HG02642 (cell line): ENCODE measurements around the gene LBR.

Experiments
- ATAC-seq: cut with Tn5 transposase; IDR thresholded peaks from one replicate; pipeline ENCODE4 v1.9.1; 2021; ENCODE audit warnings: mild to moderate bottlenecking; ENCODE audit not compliant: unreplicated experiment, poor library complexity

LBR gene

GRCh38 chr1:225425201-225425786 is 2.5 kb downstream of the LBR start:
- ATAC-seq: no peak

DNA sequence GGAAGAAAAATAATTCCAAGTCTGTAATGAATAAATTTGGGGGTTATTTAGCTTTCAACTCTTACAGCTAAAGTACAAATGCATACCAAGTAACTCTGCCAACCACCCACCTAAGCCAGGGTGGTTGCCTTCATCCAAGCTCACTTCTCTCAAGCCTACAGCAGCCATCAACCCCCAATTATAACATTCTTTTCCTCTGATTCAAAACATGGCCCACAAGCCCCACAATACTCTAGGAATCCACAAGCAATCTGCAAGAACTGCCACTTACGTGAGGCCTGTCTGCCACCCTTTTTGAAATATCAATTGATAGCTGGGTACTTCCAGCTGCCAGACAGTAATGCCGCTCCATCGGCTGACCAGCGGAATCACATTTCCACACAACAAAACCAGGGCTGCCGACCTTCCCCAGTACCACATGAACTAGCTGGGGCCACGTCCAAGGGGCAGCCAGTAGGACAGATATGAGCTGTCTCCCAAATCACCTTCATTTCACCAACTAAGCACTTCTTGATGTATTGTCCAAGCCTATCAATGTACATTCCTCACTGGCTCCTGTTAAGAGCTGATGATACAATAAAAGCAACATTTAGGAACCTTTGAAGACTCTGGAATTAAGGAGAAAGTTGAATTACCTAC is 3.2 kb downstream of the LBR start:
- no peak for ATAC-seq

DNA sequence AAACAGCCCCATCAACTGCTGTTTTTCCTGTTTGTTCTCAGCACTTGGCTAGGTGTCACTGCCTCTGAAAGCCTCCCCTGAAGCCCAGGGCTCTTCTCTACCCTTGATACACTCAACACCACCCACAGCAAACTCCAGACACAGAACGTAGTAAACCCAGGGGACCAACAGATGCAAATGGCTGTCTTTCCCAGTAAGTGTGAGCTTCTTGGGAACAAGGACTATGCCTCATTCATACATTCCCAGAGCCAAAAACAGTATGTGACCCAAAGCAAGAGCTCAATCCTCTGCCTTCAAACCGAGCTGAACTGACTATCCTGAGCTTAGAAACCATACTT is 4.4 kb downstream of the LBR start:
- no peak for ATAC-seq

GRCh38 chr1:225422795-225423517 is 4.9 kb downstream of the LBR start:
- ATAC-seq: no peak

DNA sequence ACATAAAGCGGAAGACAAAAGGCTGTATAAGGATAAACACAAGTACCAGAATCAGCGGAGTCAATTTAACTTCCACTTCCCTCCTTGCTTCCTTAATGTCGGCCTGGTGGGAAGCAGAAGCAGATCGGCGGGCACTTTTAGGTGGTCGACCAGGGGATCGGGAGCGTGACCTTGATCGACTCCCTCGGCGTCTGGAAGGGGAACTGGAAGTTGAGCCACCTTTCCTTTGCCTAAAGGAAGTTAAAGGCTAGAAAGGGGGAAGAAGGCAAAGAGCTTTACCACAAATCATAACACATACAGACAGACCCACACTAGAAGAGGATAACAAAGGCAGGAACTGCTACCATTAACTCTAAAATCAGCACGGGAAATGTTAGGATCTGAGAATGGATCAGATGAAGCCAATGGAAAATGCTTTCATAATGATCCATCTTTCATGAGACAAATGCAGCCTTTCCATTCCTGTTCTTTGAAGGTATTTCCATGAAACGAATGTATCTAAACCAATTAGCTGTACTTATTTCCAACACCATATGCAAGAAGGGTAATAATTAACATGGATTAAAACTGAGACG is 5.7 kb downstream of the LBR start:
- ATAC-seq: no peak

GRCh38 chr1:225418598-225418997 is 9.2 kb downstream of the LBR start:
- ATAC-seq: no peak

DNA sequence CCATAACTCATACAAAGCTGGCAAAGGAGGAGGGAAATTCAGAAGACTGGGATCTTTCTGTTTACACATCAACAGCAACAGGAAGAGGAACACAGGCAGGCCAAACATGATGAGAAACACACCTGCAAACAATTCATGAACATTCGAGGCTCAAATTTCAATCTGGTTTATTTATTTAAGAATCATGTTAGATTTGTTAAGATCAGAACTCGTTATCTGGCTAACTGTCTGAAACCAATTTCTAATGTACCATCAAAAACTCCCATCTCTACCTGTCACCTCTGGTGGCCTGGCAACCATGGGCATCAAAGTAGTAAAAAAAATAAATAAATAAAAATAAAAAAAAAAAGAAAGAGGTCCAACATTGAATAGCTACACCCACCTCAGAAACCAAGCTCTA is 9.8 kb downstream of the LBR start:
- no peak for ATAC-seq

- ATAC-seq: no peak
These were observed 11.7 kb downstream of the LBR start for GRCh38 chr1:225415967-225416745.

DNA sequence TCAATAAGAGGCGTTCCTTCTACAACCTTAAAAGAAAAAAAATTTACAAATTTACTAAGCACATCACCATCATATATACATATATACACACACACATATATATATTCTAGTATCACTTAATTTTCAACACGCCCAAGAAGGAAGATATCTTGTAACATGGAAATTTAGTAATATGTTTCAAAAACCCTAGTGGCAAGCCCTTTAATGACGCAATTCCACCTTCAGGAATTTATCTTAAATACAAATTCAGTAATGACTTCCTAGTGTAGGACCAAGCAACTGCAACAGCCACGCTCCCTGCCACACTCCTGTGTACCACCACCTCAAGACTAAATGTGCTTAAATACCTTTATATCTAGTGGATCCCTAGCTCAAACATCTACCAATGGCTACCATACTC is 12.5 kb downstream of the LBR start:
- no peak for ATAC-seq

DNA sequence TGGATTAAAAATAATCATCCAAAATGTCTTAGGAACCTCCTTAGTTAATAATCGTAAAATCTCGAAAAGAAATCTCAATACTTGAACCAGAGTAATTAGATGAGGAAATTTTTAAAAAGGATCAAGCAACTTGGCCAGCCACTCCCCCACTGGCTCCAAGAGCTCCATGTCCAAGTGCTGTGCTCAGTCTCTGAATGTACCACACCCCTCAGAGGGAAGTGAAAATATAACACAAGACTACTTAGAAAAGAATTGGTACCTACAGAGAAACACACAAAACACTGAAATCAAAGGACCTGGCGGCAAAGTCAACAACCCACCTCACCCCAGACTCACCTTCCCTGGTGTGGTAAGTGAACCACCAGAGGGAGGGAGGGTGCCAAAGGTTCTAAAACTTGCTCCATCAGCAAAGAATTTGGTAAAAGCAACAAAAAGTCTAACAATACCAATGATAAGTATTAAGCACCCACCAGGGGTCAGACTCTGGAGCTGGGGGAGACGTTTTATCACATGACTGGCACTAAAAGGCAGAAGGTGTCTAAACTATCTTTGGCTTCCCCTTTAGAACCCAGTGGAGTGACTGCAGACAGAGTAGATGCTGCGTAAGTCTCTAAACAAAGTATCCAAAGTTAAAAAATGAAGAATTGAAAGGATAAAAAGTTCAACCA is 14.0 kb downstream of the LBR start:
- no peak for ATAC-seq

DNA sequence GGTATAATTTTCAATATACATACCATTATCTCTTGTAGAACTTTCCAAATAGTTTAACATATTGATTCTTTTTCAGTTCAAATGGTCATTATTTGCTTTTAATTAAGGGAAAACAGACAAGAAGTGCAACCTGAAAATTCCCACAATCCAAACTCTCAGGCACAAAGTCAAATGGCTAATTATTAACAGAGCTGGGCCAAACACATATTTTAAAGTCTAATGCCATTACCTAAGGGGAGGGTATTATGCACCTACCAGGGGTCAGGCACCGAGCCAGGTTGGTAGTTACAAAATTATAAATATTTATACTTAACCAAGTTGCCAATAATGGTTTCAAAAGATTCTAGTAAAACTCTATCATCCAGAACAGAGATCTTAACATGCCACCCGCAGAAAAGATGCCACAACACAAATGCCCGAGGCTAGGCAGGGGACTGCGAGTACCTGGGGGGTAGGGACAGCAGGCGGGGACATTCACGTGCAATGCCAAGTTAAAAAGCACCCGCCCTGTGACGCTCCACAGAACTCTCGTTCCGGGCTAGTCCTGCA is 15.0 kb downstream of the LBR start:
- no peak for ATAC-seq

DNA sequence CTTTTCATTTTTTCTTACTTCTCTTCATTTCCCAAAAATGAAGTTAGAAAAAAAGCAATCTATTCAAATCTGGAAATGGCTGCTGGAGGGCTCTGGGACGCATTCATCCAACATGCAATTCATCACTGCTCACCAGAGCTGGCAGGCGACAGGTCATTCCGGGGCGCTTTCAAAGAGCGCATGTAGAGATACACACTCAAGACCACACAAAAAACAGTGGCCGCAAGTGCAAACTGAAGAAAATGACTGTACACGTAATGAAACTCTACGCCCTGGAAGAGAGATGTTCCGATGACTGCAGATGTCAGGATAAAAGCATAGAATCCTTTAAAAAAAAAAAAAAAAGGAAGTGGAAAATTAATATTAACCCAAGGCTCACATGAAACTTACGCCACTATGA is 15.5 kb downstream of the LBR start:
- ATAC-seq: no peak

DNA sequence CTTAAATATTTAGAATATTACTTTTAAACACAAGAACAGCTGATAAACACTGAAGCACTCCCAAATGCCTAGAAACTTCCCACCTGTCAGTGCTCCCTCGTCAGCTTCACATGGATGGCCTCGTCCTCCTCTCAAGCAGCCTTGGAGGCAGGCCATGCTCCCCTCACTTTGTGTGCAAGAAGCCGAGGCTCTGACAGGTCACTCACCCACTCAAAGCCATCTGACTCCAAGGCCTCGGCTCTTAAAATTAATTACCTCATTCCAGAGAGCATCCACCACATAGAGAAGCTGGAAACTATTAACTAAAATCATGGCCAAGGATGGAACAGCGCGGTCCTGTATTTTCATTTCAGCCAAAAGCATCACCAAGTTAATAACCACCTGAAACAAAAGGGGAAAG is 17.8 kb downstream of the LBR start:
- ATAC-seq: no peak

GRCh38 chr1:225409051-225409450 is 18.8 kb downstream of the LBR start:
- ATAC-seq: no peak

DNA sequence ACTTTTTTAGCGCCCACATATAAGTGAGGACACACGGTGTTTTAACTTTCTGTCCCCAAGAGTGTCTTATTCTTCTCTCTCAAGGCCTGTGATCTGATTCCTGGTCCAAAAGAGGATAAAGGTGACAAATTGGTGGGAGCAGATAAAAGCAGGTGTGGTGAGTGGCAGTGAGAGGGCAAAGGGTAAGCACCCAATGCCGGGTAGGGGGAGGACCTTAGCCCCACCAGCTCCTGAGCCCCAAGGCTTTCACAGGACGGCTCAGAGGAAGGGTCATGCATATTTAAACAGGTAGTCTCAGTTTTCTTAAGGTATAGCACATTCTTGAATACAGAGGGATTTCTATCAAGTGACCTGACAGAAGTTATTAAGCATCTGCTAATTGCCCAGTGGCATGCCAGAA is 19.6 kb downstream of the LBR start:
- ATAC-seq: no peak

- ATAC-seq: no peak
These were observed 20.1 kb downstream of the LBR start for GRCh38 chr1:225407755-225408154.

DNA sequence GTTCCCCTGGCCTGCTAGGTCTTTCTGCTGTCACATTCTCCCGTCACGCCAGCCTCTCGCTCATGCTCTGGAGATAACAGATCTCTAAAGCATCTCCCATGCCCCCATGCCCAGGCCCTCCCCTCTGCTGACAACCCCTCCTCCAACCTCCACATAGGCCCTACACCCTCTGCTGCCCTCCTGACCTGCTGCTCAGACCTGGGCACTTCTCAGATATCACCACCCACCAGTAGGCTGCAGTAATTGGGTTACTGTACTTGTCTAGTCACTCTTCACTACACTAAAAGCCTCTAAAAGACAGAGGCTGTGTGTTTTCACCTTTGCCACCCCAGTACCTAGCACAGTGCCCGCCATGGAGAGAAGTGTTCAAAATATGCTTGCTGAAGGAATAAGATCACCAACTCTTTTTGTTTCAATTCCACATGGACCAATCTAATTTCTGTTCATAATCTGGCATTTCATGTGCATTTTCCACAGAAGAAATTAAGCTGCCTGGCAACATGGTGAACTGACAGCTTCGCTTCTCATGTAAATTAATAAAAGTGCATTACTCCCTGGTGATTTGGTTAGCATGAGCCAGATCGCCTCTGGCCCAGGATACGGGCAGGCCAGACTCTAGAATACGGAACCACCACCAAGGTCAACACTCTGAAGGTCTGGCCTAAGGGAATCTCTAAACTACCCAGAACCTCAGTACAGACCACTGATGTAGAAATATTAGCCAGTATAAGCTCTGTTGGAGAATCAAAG is 20.7 kb downstream of the LBR start:
- no peak for ATAC-seq

DNA sequence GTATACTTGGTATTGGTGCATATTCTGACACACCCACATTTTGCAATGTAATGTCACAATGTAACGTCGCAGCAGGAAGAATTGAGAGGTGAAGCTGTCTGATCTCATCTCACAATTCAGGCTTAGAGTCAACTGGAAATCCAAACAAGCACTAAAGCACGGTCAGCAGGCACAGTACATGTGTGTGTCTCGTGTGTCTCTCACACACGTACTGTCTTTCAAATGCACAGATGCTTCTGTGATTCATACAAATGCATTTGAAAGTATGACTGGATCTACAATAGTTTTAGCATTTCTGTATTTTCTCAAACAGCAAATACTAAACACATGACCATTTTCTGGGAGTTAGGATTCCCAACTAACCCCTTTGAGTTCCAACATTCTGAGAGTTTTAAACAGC is 26.9 kb downstream of the LBR start:
- no peak for ATAC-seq

- ATAC-seq: no peak
These were observed 31.5 kb downstream of the LBR start for GRCh38 chr1:225396357-225396756.
